K562 (cell line): ENCODE results near the gene PLAAT4. TPM values are rescaled to one million over a fixed set of nuclear protein-coding genes. Genes with fewer than 3 reads are reported as not detected.

Experiments
- ATF1 ChIP-seq, 2 experiments: fragments of 450-650 bp in 1 of 2; IDR thresholded peaks; 2 replicates each; pipeline ENCODE4 v1.6.1; 2016; ENCODE audit warnings: missing compliant biosample characterization in 1 of 2, missing genetic modification characterization in 1 of 2
- CBFA2T2 ChIP-seq: fragments of 450-650 bp; conservative IDR thresholded peaks from 2 replicates; pipeline ENCODE4 v1.6.1; 2017; ENCODE audit warnings: mild to moderate bottlenecking
- FOSL1 ChIP-seq: fragments of 200-800 bp; sonication (Bioruptor generic); conservative IDR thresholded peaks from 2 replicates; pipeline ENCODE4 v1.6.1; 2016; ENCODE audit warnings: missing genetic modification characterization, missing compliant biosample characterization
- FOXA3 ChIP-seq, 2 experiments: fragments of 450-650 bp in 1 of 2; sonication (generic) in 1 of 2; formaldehyde crosslinking; IDR thresholded peaks in 1 of 2; conservative IDR thresholded peaks in 1 of 2; 2 replicates each; pipeline versions ENCODE4 v1.4.0 to v1.8.0; 2020 to 2022; ENCODE audit warnings: mild to moderate bottlenecking in 2 of 2, missing genetic modification reagents in 1 of 2
- ILK ChIP-seq: fragments of 450-650 bp; IDR thresholded peaks from 2 replicates; pipeline ENCODE4 v1.6.1; 2016; ENCODE audit warnings: missing genetic modification characterization, low read depth, mild to moderate bottlenecking, missing compliant biosample characterization, moderate library complexity, borderline replicate concordance
- IRF1 ChIP-seq: sonication (generic); formaldehyde crosslinking; IDR thresholded peaks from 2 replicates; pipeline ENCODE4 v1.8.0; 2022; ENCODE audit warnings: missing genetic modification reagents, mild to moderate bottlenecking, borderline replicate concordance
- KLF1 ChIP-seq: fragments of 450-650 bp; IDR thresholded peaks from 2 replicates; pipeline ENCODE4 v1.6.1; 2016; ENCODE audit warnings: missing genetic modification characterization, missing compliant biosample characterization
- NFIC ChIP-seq: fragments of 450-650 bp; IDR thresholded peaks from 2 replicates; pipeline ENCODE4 v1.6.1; 2017; ENCODE audit warnings: mild to moderate bottlenecking, inconsistent platforms
- PBX2 ChIP-seq, 2 experiments: IDR thresholded peaks in 1 of 2; conservative IDR thresholded peaks in 1 of 2; 2 replicates each; pipeline ENCODE4 v1.6.1; 2016; ENCODE audit warnings: low read depth in 2 of 2, mild to moderate bottlenecking in 1 of 2, missing compliant biosample characterization in 1 of 2, missing genetic modification characterization in 1 of 2, moderate library complexity in 1 of 2
- PPARD ChIP-seq: fragments of 250-450 bp; sonication (Bioruptor Pico); IDR thresholded peaks from 2 replicates; pipeline ENCODE4 v1.8.0; 2022; ENCODE audit warnings: inconsistent platforms, mild to moderate bottlenecking, moderate library complexity
- RB1 ChIP-seq: fragments of 450-650 bp; IDR thresholded peaks from 2 replicates; pipeline ENCODE4 v1.6.1; 2017; ENCODE audit warnings: low read depth, mild to moderate bottlenecking
- SFPQ ChIP-seq: fragments of 200-400 bp; formaldehyde crosslinking; IDR thresholded peaks from 2 replicates; pipeline ENCODE4 v1.6.1; 2017; ENCODE audit warnings: mild to moderate bottlenecking, low read depth, low read length, moderate library complexity
- ZBTB26 ChIP-seq: fragments of 450-650 bp; formaldehyde crosslinking; IDR thresholded peaks from 2 replicates; pipeline ENCODE4 v1.4.0; 2022; ENCODE audit warnings: missing genetic modification characterization
- ZNF449 ChIP-seq: fragments of 250-450 bp; sonication (Bioruptor Pico); IDR thresholded peaks from 2 replicates; pipeline ENCODE4 v1.8.0; 2022; ENCODE audit warnings: moderate library complexity, mild to moderate bottlenecking, inconsistent platforms
- ZNF740 ChIP-seq, 3 experiments: fragments of 200-800 bp in 1 of 3; sonication (Bioruptor generic) in 1 of 3; sonication (generic) in 1 of 3; formaldehyde crosslinking in 1 of 3; IDR thresholded peaks; 2 replicates each; pipeline versions ENCODE4 v1.6.1 to v1.8.0; 2016 to 2022; ENCODE audit warnings: mild to moderate bottlenecking in 2 of 3, missing compliant biosample characterization in 2 of 3, missing genetic modification characterization in 2 of 3, missing genetic modification reagents in 1 of 3
- polyA plus RNA-seq, 8 experiments: library from polyadenylated mRNA; depleted of rRNA in 4 of 8; stranded (reverse) in 5 of 8; unstranded in 3 of 8; fragments of >200 nt; fragmentation: Nextera tagmentation in 2 of 8; fragmentation: Illumina TruSeq in 1 of 8; extraction: Ambion mirVana in 2 of 8; extraction: Trizol in 1 of 8; gene quantifications; 2 replicates each; pipeline versions ENCODE4 v1.2.1 to v1.2.3, GENCODE V29; 2011 to 2014; ENCODE audit warnings: inconsistent platforms in 1 of 8, missing spikeins in 1 of 8
- total RNA-seq, 7 experiments: library from RNA; depleted of rRNA in 6 of 7; stranded (reverse); fragments of >200 nt in 6 of 7; fragmentation: Illumina TruSeq in 2 of 7; extraction: Trizol in 2 of 7; gene quantifications; 2 replicates each; pipeline versions ENCODE4 v1.2.1 to v1.2.3, GENCODE V29; 2011 to 2021; ENCODE audit warnings: low replicate concordance in 1 of 7

PLAAT4 gene
- total and polyA plus RNA-seq, 9 of the 15 experiments (the other 6 are each of a cell fraction or from before 2014, with no cell fraction given) = 0.54 to 3.0 (median 1.3) TPM; not detected in 1

GRCh38 chr11:63534895-63535461, 1.6 kb upstream of the PLAAT4 start (continued):
- peak; percentile 94; the same call in 1 of the 2 replicates for TF ChIP-seq ZBTB26 (CRISPR knock-in tag)
- TF ChIP-seq RB1 = no peak
- TF ChIP-seq ZNF740 (CRISPR knock-in tag; IDR thresholded peaks at IDR 0.05) = no peak
- TF ChIP-seq ZNF740 (tag; IDR thresholded peaks at IDR 0.05) = peak in 1 of 2 experiments; percentile 99; a peak in 2 of 4 replicates
- TF ChIP-seq IRF1 (CRISPR knock-in tag) = no peak
- TF ChIP-seq ATF1 (CRISPR knock-in tag; IDR thresholded peaks at IDR 0.05) = no peak
- TF ChIP-seq ATF1 (tag; IDR thresholded peaks at IDR 0.05) = peak; percentile 53; the same call in 1 of the 2 replicates
- TF ChIP-seq PPARD (CRISPR knock-in tag) = peak; percentile 71; the same call in 1 of the 2 replicates
- peak; percentile 41; the same call in 1 of the 2 replicates for TF ChIP-seq FOSL1 (tag)
- TF ChIP-seq CBFA2T2 = peak; percentile 26; the same call in 1 of the 2 replicates
- no peak for TF ChIP-seq NFIC
- TF ChIP-seq SFPQ = no peak
- TF ChIP-seq ZNF449 (CRISPR knock-in tag) = peak; percentile 98
- TF ChIP-seq KLF1 (tag) = peak; percentile 44; the same call in 1 of the 2 replicates
- peak; percentile 95 for TF ChIP-seq ILK (tag)
- TF ChIP-seq PBX2 (CRISPR knock-in tag; IDR thresholded peaks at IDR 0.05; ENCODE audit: low read depth) = no peak
- peak; percentile 80 for TF ChIP-seq PBX2 (tag; conservative IDR thresholded peaks at IDR 0.05; ENCODE audit: low read depth)
- TF ChIP-seq FOXA3 (CRISPR knock-in tag; conservative IDR thresholded peaks at IDR 0.05 in 1 of 2, IDR thresholded peaks at IDR 0.05 in 1 of 2) = 0 out of 4 replicates have a peak, but pooled peaks of 1 of the 2 experiments have one; percentile 30
